VCaP (cell line): ENCODE results near the gene SOX10.

Source experiments
- H3K27ac ChIP-seq: fragments of 450-650 bp; 2 replicates; pipeline ENCODE4 v1.5.1; 2017
- CTCF ChIP-seq: fragments of 450-650 bp; conservative IDR thresholded peaks from 2 replicates; pipeline ENCODE4 v1.5.1; 2017; ENCODE audit warnings: mild to moderate bottlenecking, moderate library complexity

Gene SOX10

GRCh38 chr22:37996515-37997246, 12.3 kb upstream of the SOX10 start:
- H3K27ac ChIP-seq, result no peak overlapping the region
- no peak for TF ChIP-seq CTCF

- H3K27ac ChIP-seq, result no peak overlapping the region
- no peak for TF ChIP-seq CTCF
Observed at GRCh38 chr22:37996079-37996478, 11.7 kb upstream of the SOX10 start.

- H3K27ac ChIP-seq, result no peak overlapping the region
- TF ChIP-seq CTCF, result no peak
Observed at GRCh38 chr22:37995460-37995859, 11.1 kb upstream of the SOX10 start.

GRCh38 chr22:37994982-37995381, 10.6 kb upstream of the SOX10 start:
- H3K27ac ChIP-seq, result no peak overlapping the region

GRCh38 chr22:37994049-37994448, 9.7 kb upstream of the SOX10 start:
- TF ChIP-seq CTCF, result no peak
- no peak overlapping the region for H3K27ac ChIP-seq

More at GRCh38 chr22:37994982-37995381, 10.6 kb upstream of the SOX10 start:
- no peak for TF ChIP-seq CTCF

- no peak for TF ChIP-seq CTCF
- no peak overlapping the region for H3K27ac ChIP-seq
Observed at GRCh38 chr22:37991731-37992442, 7.5 kb upstream of the SOX10 start.

- H3K27ac ChIP-seq, result no peak overlapping the region
- TF ChIP-seq CTCF, result no peak
Observed at GRCh38 chr22:37990862-37991261, 6.5 kb upstream of the SOX10 start.
